ENCODE data around the gene MYOCOS.

Gene MYOCOS

DNA sequence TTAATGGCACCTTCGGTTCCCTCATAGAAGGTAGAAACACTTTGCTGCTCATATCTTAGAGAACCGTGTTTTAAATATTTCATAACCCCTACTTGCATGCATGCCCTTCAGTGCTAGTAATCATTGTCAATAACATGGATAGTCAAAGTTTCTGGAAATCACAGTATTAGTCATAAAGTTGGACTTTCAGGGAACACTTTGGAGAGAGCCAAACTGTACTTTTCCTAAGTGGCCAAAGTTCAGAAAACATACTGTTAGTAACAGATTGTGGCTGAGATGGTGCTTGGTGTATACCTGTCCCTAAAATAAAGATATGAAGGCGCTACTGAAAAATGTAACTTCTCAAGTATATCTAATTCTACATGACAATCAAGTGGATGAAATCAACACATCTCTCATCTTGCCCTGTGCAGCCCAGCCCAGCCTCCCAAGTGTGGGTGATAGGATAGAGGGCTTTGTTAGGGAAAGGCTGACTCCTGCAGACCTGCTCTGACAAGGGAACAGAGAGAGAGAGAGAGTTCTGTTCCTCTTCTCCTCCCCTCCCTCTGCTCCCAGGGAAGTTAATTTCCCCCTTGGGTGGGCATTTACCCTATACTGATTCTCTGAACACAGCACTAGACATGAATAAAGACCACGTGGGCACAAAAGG lies 16.0 kb downstream of the MYOCOS start:
- no peak overlapping the region for H3K4me3 ChIP-seq (ENCODE audit: low read depth in 1 of 2, low read length in 1 of 2)
- no peaks in the 10 kb centered on the region for H3K27me3 ChIP-seq
- H3K4me1 ChIP-seq (ENCODE audit: control insufficient read depth in 1 of 2, insufficient read depth in 1 of 2, low read depth in 1 of 2, low read length in 1 of 2), result peaks cover 15 to 24% of the 10 kb centered on the region in 2 experiments
- TF ChIP-seq, protein P1, sequence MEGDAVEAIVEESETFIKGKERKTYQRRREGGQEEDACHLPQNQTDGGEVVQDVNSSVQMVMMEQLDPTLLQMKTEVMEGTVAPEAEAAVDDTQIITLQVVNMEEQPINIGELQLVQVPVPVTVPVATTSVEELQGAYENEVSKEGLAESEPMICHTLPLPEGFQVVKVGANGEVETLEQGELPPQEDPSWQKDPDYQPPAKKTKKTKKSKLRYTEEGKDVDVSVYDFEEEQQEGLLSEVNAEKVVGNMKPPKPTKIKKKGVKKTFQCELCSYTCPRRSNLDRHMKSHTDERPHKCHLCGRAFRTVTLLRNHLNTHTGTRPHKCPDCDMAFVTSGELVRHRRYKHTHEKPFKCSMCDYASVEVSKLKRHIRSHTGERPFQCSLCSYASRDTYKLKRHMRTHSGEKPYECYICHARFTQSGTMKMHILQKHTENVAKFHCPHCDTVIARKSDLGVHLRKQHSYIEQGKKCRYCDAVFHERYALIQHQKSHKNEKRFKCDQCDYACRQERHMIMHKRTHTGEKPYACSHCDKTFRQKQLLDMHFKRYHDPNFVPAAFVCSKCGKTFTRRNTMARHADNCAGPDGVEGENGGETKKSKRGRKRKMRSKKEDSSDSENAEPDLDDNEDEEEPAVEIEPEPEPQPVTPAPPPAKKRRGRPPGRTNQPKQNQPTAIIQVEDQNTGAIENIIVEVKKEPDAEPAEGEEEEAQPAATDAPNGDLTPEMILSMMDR (IDR thresholded peaks at IDR 0.05), result no peak
- H3K36me3 ChIP-seq, result no peaks in the 10 kb centered on the region
- no peaks in the 10 kb centered on the region for H3K9me3 ChIP-seq
- H3K27ac ChIP-seq, result no peak overlapping the region

GRCh38 chr1:171640225-171640624 lies 18.2 kb downstream of the MYOCOS start:
- H3K4me3 ChIP-seq (ENCODE audit: low read depth in 1 of 2, low read length in 1 of 2), result no peak overlapping the region
- H3K27ac ChIP-seq, result no peak overlapping the region
- H3K9me3 ChIP-seq, result no peaks in the 10 kb centered on the region
- no peaks in the 10 kb centered on the region for H3K27me3 ChIP-seq
- TF ChIP-seq, protein P1 (IDR thresholded peaks at IDR 0.05), result no peak
- H3K4me1 ChIP-seq (ENCODE audit: control insufficient read depth in 1 of 2, insufficient read depth in 1 of 2, low read depth in 1 of 2, low read length in 1 of 2), result peaks cover 37 to 46% of the 10 kb centered on the region in 2 experiments
- no peaks in the 10 kb centered on the region for H3K36me3 ChIP-seq

DNA sequence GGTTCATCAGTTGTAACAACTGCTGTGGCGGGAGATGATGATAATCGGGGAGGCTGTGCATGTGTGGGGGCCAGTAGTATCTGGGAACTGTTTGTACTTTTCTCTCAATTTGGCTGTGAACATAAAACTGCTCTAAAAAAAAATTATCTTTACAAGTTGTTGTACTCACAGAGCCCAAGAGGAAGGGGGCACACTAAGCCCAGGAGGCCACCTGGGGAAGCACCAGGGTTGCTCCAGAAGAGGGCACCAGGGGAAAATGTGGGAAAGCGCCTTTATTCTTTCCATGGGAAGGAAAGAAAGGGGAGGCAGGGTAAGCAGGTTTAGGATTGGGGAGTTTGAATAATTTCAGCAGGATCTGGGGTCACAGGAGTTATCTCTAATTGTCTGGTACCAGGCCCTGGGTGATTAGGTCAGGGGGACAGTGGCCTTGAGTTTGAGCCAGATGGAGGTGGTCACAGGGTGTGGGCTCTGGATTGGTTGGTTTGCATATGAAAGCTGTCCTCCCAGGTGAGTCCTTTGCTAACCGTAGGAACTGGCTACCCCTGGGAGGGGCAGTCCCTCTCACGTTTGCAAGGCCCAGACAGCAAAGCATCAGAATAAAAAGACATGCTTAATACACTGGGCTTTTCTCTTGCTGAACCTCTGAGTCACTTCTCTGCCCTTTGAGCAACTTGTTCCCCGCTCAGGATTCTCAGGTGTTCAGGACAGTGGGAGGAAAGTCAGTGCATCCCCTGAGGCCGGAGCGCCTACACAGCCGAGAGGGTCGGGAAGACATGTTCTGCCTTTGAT lies 19.2 kb downstream of the MYOCOS start:
- H3K4me3 ChIP-seq (ENCODE audit: low read depth in 1 of 2, low read length in 1 of 2), result no peak overlapping the region
- H3K4me1 ChIP-seq (ENCODE audit: control insufficient read depth in 1 of 2, insufficient read depth in 1 of 2, low read depth in 1 of 2, low read length in 1 of 2), result peaks cover 38 to 48% of the 10 kb centered on the region in 2 experiments
- no peaks in the 10 kb centered on the region for H3K36me3 ChIP-seq
- no peaks in the 10 kb centered on the region for H3K27me3 ChIP-seq
- H3K9me3 ChIP-seq, result no peaks in the 10 kb centered on the region
- H3K27ac ChIP-seq, result no peak overlapping the region
- TF ChIP-seq, protein P1 (IDR thresholded peaks at IDR 0.05), result no peak

- no peaks in the 10 kb centered on the region for H3K9me3 ChIP-seq
- H3K27me3 ChIP-seq, result no peaks in the 10 kb centered on the region
- H3K4me1 ChIP-seq (ENCODE audit: control insufficient read depth in 1 of 2, insufficient read depth in 1 of 2, low read depth in 1 of 2, low read length in 1 of 2), result peaks cover 38 to 48% of the 10 kb centered on the region in 2 experiments
- no peak overlapping the region for H3K4me3 ChIP-seq (ENCODE audit: low read depth in 1 of 2, low read length in 1 of 2)
- no peaks in the 10 kb centered on the region for H3K36me3 ChIP-seq
- no peak overlapping the region for H3K27ac ChIP-seq
- TF ChIP-seq, protein P1 (IDR thresholded peaks at IDR 0.05), result no peak
These were observed 20.2 kb downstream of the MYOCOS start for GRCh38 chr1:171642197-171642596.

DNA sequence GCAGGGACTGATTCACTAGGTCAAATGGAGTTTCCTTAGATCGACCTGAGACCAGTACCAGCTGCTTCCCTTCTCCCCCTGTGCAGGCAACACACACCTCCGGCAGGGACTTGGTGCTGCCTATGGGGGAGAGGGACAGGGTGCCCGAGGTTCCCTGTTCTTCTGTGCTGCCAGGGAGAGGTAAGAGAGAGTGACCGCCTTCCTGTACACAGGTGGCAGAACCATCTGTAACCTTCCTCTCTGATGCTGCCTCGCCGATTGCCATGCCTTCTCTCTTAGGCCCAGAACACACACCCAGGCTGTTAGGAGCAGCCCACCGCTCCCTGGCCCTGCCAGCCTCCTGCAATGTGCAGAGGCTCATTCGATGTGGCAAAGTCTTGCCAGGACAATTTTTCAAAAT lies 21.1 kb downstream of the MYOCOS start:
- Histone ChIP-seq H3K4me1 (ENCODE audit: control insufficient read depth in 1 of 2, insufficient read depth in 1 of 2, low read depth in 1 of 2, low read length in 1 of 2) (peaks cover 38 to 48% of the 10 kb centered on the region in 2 experiments), H3K9me3 (no peaks in the 10 kb centered on the region), H3K27ac (peak overlapping the region; percentile 71), H3K27me3 (no peaks in the 10 kb centered on the region), H3K4me3 (ENCODE audit: low read depth in 1 of 2, low read length in 1 of 2) (no peak overlapping the region), H3K36me3 (no peaks in the 10 kb centered on the region)
- TF ChIP-seq, protein P1 (IDR thresholded peaks at IDR 0.05), result no peak

Data from neutrophil (primary cell).